ENCODE measurements around the gene ABCA13.

ABCA13 gene

GRCh38 chr7:48446721-48447120 is 275.5 kb downstream of the ABCA13 start:
- POLR2A ChIA-PET = no interaction called here
- TF ChIP-seq, protein P1, sequence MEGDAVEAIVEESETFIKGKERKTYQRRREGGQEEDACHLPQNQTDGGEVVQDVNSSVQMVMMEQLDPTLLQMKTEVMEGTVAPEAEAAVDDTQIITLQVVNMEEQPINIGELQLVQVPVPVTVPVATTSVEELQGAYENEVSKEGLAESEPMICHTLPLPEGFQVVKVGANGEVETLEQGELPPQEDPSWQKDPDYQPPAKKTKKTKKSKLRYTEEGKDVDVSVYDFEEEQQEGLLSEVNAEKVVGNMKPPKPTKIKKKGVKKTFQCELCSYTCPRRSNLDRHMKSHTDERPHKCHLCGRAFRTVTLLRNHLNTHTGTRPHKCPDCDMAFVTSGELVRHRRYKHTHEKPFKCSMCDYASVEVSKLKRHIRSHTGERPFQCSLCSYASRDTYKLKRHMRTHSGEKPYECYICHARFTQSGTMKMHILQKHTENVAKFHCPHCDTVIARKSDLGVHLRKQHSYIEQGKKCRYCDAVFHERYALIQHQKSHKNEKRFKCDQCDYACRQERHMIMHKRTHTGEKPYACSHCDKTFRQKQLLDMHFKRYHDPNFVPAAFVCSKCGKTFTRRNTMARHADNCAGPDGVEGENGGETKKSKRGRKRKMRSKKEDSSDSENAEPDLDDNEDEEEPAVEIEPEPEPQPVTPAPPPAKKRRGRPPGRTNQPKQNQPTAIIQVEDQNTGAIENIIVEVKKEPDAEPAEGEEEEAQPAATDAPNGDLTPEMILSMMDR (IDR thresholded peaks at IDR 0.05; ENCODE audit: insufficient read depth, low read length, missing control alignments) = no peak
- no peak for DNase-seq (ENCODE audit: low read depth, low spot score)
- no peak overlapping the region for H3K4me3 ChIP-seq (ENCODE audit: low read depth, low read length)
- CTCF ChIA-PET = no interaction called here

DNA sequence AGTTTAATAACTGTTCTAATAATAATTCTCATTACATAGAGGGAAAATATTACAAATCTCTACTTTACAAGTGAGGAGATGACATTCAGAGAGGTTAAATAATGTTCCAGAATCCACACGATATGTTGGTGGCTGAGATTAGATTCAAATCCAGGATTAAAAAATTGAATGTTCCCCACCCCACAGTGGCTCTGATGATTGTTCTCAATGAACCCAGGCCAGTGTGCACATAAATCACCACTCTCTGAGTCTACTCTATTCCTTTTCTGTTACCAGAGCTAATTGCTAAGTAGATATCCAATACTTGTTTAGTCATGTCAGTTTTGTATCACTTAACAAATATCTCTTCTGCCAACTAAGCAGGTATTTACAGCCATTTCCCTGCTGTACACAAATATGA is 281.0 kb downstream of the ABCA13 start:
- POLR2A ChIA-PET = no interaction called here

GRCh38 chr7:48454750-48455192 is 283.5 kb downstream of the ABCA13 start:
- DNase-seq (ENCODE audit: low read depth, low spot score) = no peak
- ChIA-PET CTCF (no interaction called here), POLR2A (no interaction called here)
- no peak overlapping the region for H3K4me3 ChIP-seq (ENCODE audit: low read depth, low read length)
- TF ChIP-seq, protein P1 (IDR thresholded peaks at IDR 0.05; ENCODE audit: insufficient read depth, low read length, missing control alignments) = no peak

More for the DNA sequence above, 281.0 kb downstream of the ABCA13 start:
- CTCF ChIA-PET = no interaction called here
- DNase-seq (ENCODE audit: low read depth, low spot score) = no peak
- TF ChIP-seq, protein P1 (IDR thresholded peaks at IDR 0.05; ENCODE audit: insufficient read depth, low read length, missing control alignments) = no peak
- H3K4me3 ChIP-seq (ENCODE audit: low read depth, low read length) = no peak overlapping the region

- CTCF ChIA-PET = no interaction called here
- H3K4me3 ChIP-seq (ENCODE audit: low read depth, low read length) = no peak overlapping the region
- TF ChIP-seq, protein P1 (IDR thresholded peaks at IDR 0.05; ENCODE audit: insufficient read depth, low read length, missing control alignments) = no peak
- DNase-seq (ENCODE audit: low read depth, low spot score) = no peak
- POLR2A ChIA-PET = no interaction called here
Measured at GRCh38 chr7:48455363-48455762, 284.1 kb downstream of the ABCA13 start.

GRCh38 chr7:48458701-48459524 is 287.7 kb downstream of the ABCA13 start:
- TF ChIP-seq, protein P1 (IDR thresholded peaks at IDR 0.05; ENCODE audit: insufficient read depth, low read length, missing control alignments) = no peak
- POLR2A ChIA-PET = no interaction called here
- CTCF ChIA-PET = no interaction called here
- H3K4me3 ChIP-seq (ENCODE audit: low read depth, low read length) = no peak overlapping the region
- DNase-seq (ENCODE audit: low read depth, low spot score) = no peak

DNA sequence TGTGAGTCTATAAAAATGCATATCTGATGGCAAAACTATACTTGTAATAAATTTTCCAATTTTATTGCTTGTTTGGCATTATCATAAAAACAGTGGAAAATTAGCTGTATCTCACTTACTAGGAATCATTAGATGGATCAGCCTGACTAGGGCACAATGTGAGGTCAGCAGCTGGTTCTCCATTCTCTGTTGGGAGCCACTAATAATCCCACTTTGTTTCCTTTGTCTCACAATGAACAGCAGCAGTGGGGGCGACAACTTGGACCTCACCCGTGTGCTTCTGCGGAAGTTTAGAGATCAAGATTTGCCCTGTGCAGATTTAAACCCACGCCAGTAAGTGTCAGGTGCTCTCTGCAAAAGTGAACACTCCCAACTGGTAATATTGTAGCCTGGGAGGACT is 295.5 kb downstream of the ABCA13 start:
- ChIA-PET CTCF (no interaction called here), POLR2A (no interaction called here)
- no peak for DNase-seq (ENCODE audit: low read depth, low spot score)
- H3K4me3 ChIP-seq (ENCODE audit: low read depth, low read length) = no peak overlapping the region
- TF ChIP-seq, protein P1 (IDR thresholded peaks at IDR 0.05; ENCODE audit: insufficient read depth, low read length, missing control alignments) = no peak
